HepG2 (cell line): Measurements from ENCODE around the gene TSEN34. TPM values are rescaled to one million over a fixed set of nuclear protein-coding genes. Genes with fewer than 3 reads are reported as not detected.

ENCODE experiments used
- polyA plus RNA-seq, 8 experiments: library from polyadenylated mRNA; depleted of rRNA in 3 of 8; stranded (reverse) in 7 of 8; unstranded in 1 of 8; fragments of >200 nt; fragmentation: Illumina TruSeq in 4 of 8; extraction: Trizol in 4 of 8; gene quantifications; 2 replicates each; pipeline versions ENCODE4 v1.2.1 to v1.2.3, GENCODE V29; 2011 to 2016; ENCODE audit warnings: low read depth in 4 of 8, missing spikeins in 1 of 8, mixed read lengths in 1 of 8; ENCODE audit not compliant: insufficient read depth in 1 of 8
- total RNA-seq, 5 experiments: library from RNA; depleted of rRNA; stranded (reverse); fragments of >200 nt; fragmentation: Illumina TruSeq; extraction: Trizol; gene quantifications; 2 replicates each; pipeline ENCODE4 v1.2.3, GENCODE V29; 2016; ENCODE audit warnings: low read depth in 1 of 5
- TF ChIP-seq, protein P1 (sequence below): sonication (generic); formaldehyde crosslinking; IDR thresholded peaks from 2 replicates; pipeline ENCODE4 v1.4.0; 2020; ENCODE audit warnings: mild to moderate bottlenecking, missing genetic modification reagents

The TSEN34 gene
- total and polyA plus RNA-seq, 2 of the 13 experiments (the other 11 are each of a cell fraction or from before 2014, with no cell fraction given), result 55.1 to 65.4 TPM

DNA sequence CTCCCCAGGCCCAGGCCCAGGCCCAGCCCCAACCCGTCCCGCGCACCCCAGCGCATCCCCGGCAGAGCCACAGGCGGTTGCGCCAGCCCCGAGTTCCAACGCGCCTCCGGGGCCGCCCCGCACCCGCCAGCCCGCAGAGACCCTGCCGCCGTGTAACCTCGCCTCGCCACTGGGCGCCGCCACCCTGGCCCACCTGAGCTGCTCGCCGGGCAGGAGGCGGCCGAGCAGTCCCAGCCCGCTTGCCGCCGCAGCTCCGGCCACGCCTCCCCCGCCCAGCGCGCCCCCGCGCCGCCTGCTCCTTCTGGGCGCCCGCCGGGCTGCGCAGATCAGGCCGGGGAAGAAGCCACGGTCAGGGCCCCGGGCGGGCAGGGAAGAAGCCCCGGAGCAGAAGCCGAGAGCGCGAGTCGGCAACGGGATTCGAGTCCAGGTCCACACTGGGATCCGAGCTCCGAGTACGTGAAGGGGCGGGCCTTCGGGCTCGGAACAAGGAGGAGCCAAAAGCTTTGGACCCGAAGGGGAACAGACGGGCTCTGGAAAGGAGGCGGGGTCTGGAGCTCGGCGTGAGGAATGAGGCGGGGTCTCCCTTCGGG is 1.9 kb upstream of the TSEN34 start, which contains the start of gene MBOAT7 (continued):
- TF ChIP-seq, protein P1, sequence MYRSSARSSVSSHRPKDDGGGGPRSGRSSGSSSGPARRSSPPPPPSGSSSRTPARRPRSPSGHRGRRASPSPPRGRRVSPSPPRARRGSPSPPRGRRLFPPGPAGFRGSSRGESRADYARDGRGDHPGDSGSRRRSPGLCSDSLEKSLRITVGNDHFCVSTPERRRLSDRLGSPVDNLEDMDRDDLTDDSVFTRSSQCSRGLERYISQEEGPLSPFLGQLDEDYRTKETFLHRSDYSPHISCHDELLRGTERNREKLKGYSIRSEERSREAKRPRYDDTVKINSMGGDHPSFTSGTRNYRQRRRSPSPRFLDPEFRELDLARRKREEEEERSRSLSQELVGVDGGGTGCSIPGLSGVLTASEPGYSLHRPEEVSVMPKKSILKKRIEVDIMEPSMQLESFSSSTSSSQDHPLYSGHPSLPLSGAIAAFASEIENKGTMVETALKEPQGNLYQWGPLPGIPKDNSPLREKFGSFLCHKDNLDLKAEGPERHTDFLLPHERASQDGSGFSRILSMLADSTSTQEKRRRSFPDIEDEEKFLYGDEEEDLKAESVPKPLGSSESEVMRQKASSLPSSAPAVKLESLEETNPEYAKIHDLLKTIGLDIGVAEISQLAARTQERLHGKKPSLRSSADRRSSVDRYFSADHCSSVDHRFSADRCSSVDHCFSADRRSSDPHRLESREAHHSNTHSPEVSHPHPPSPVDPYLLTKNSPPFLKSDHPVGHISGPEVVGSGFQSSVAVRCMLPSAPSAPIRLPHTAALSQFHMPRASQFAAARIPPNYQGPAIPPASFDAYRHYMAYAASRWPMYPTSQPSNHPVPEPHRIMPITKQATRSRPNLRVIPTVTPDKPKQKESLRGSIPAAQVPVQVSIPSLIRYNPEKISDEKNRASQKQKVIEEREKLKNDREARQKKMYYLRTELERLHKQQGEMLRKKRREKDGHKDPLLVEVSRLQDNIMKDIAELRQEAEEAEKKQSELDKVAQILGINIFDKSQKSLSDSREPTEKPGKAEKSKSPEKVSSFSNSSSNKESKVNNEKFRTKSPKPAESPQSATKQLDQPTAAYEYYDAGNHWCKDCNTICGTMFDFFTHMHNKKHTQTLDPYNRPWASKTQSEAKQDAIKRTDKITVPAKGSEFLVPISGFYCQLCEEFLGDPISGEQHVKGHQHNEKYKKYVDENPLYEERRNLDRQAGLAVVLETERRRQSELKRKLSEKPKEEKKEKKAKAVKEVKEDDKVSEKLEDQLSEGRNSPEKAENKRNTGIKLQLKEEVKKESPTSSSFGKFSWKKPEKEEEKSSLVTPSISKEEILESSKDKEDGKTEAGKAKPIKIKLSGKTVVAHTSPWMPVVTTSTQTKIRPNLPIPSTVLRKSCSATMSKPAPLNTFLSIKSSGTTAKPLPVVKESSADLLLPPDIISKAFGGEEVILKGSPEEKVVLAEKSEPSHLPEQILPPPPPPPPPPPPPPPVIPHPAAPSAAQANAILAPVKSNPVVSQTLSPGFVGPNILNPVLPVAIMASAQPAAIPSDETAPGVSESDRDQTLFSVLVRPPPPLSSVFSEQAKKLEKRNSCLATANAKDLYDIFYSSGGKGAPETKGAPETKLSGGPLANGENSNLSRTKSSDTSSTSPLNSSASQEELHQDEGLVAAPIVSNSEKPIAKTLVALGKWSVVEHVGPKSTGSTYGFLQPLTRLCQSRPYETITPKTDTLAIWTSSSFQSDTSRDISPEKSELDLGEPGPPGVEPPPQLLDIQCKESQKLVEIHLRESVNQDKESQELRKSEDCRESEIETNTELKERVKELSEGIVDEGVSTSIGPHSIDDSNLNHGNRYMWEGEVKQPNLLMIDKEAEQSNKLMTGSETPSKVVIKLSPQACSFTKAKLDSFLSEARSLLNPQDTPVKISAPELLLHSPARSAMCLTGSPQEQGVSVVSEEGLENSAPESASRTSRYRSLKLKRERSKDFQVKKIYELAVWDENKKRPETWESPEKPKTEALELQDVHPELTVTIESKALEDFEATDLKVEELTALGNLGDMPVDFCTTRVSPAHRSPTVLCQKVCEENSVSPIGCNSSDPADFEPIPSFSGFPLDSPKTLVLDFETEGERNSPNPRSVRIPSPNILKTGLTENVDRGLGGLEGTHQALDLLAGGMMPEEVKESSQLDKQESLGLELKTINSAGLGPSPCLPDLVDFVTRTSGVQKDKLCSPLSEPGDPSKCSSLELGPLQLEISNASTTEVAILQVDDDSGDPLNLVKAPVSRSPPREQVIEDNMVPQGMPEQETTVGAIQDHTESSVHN, result no peak; the same call in 1 of the 2 replicates
